Common myeloid progenitor, CD34-positive (primary cell): Measurements from ENCODE around the gene ANKRD13C.

ENCODE experiments used
- CTCF ChIA-PET: fragments of 350-600 bp; sonication (Branson Sonifier 250); formaldehyde crosslinking; loops from one replicate; lab custom pipeline; 2021; ENCODE audit warnings: antibody characterized with exemption; lab: Charles Lee
- POLR2A ChIA-PET: fragments of 350-600 bp; sonication (Branson Sonifier 250); formaldehyde crosslinking; loops from one replicate; lab custom pipeline; 2021; ENCODE audit warnings: antibody characterized with exemption; lab: Charles Lee
- DNase-seq, 3 donors: peaks; one replicate each; pipeline versions ENCODE4 v3.0.0 to v3.0.0-alpha.2; 2013
- H3K27ac ChIP-seq, 2 experiments: 1 replicate in 1 of 2; 2 replicates in 1 of 2; pipeline ENCODE4 v1.7.0; 2013; ENCODE audit warnings: inconsistent platforms in 2 of 2, low read length in 2 of 2, mild to moderate bottlenecking in 2 of 2, low read depth in 1 of 2, moderate library complexity in 1 of 2; ENCODE audit not compliant: severe bottlenecking in 2 of 2, insufficient read depth in 1 of 2, poor library complexity in 1 of 2
- H3K27me3 ChIP-seq, 5 experiments: replicated peaks in 2 of 5; 1 replicate in 3 of 5; 2 replicates in 2 of 5; pipeline versions ENCODE4 v1.6.1 to v1.7.0; 2013; ENCODE audit warnings: low read length in 4 of 5, mild to moderate bottlenecking in 2 of 5, moderate library complexity in 2 of 5, inconsistent platforms in 1 of 5; ENCODE audit not compliant: insufficient read depth in 5 of 5, control insufficient read depth in 4 of 5
- H3K36me3 ChIP-seq, 4 experiments: 1 replicate in 2 of 4; 2 replicates in 2 of 4; pipeline versions ENCODE4 v1.6.1 to v1.7.0; 2013; ENCODE audit warnings: low read length in 3 of 4, control low read depth in 1 of 4, mild to moderate bottlenecking in 1 of 4; ENCODE audit not compliant: control insufficient read depth in 4 of 4, insufficient read depth in 4 of 4
- H3K4me1 ChIP-seq, 4 experiments: 1 replicate in 3 of 4; 2 replicates in 1 of 4; pipeline versions ENCODE4 v1.6.1 to v1.7.1; 2013; ENCODE audit warnings: low read length in 3 of 4, mild to moderate bottlenecking in 3 of 4, control low read depth in 1 of 4, inconsistent platforms in 1 of 4, moderate library complexity in 1 of 4; ENCODE audit not compliant: control insufficient read depth in 4 of 4, insufficient read depth in 4 of 4; ENCODE audit errors: control extremely low read depth in 1 of 4
- H3K4me3 ChIP-seq, 7 experiments: 1 replicate in 4 of 7; 2 replicates in 3 of 7; pipeline versions ENCODE4 v1.5.1 to v1.7.0; 2013; ENCODE audit warnings: mild to moderate bottlenecking in 7 of 7, low read length in 6 of 7, moderate library complexity in 6 of 7, inconsistent platforms in 2 of 7, low read depth in 2 of 7, control low read depth in 1 of 7; ENCODE audit not compliant: insufficient read depth in 4 of 7, control insufficient read depth in 1 of 7; ENCODE audit errors: extremely low read depth in 1 of 7
- H3K9me3 ChIP-seq, 5 experiments: 1 replicate in 4 of 5; 2 replicates in 1 of 5; pipeline versions ENCODE4 v1.6.1 to v1.7.1; 2013; ENCODE audit warnings: low read length in 4 of 5, mild to moderate bottlenecking in 2 of 5, inconsistent platforms in 1 of 5, low read depth in 1 of 5, moderate library complexity in 1 of 5; ENCODE audit not compliant: control insufficient read depth in 4 of 5, insufficient read depth in 2 of 5; ENCODE audit errors: control extremely low read depth in 1 of 5
- WGBS: methylation state at CpG from one replicate; pipeline ENCODE4 v1.1.5; 2013; ENCODE audit not compliant: insufficient coverage; 5-methylcytosine and 5-hydroxymethylcytosine counted together

Gene ANKRD13C

GRCh38 chr1:70334436-70334835 lies 20.1 kb downstream of the ANKRD13C start:
- H3K9me3 ChIP-seq: no peaks in the 10 kb centered on the region
- ChIA-PET POLR2A (no interaction called here), CTCF (no interaction called here)
- H3K4me1 ChIP-seq: no peaks in the 10 kb centered on the region
- H3K27ac ChIP-seq: no peak overlapping the region
- no peak overlapping the region for H3K4me3 ChIP-seq
- H3K27me3 ChIP-seq: no peaks in the 10 kb centered on the region
- H3K36me3 ChIP-seq: peaks cover 4 to 17% (median 10%) of the 10 kb centered on the region in 4 experiments
- DNase-seq: no peak
- 97% methylated on average over 3 of the region's 9 CpGs for WGBS

GRCh38 chr1:70333245-70333644 lies 21.3 kb downstream of the ANKRD13C start:
- Histone ChIP-seq H3K4me3 (no peak overlapping the region), H3K36me3 (peaks cover 4 to 12% (median 8%) of the 10 kb centered on the region in 4 experiments), H3K27me3 (no peaks in the 10 kb centered on the region), H3K4me1 (no peaks in the 10 kb centered on the region), H3K27ac (no peak overlapping the region), H3K9me3 (no peaks in the 10 kb centered on the region)
- ChIA-PET CTCF (no interaction called here), POLR2A (no interaction called here)
- DNase-seq: no peak
- 100% methylated on average over 2 of the region's 2 CpGs for WGBS

GRCh38 chr1:70331962-70332361 lies 22.6 kb downstream of the ANKRD13C start:
- CTCF ChIA-PET: no interaction called here
- Histone ChIP-seq H3K36me3 (peaks cover 4 to 12% (median 8%) of the 10 kb centered on the region in 4 experiments), H3K27ac (no peak overlapping the region), H3K4me1 (no peaks in the 10 kb centered on the region), H3K4me3 (no peak overlapping the region), H3K9me3 (no peaks in the 10 kb centered on the region), H3K27me3 (no peaks in the 10 kb centered on the region)
- POLR2A ChIA-PET: no interaction called here
- DNase-seq: no peak

- DNase-seq: no peak
- Histone ChIP-seq H3K27me3 (no peaks in the 10 kb centered on the region), H3K27ac (no peak overlapping the region), H3K36me3 (peaks cover 0 to 7% (median 5%) of the 10 kb centered on the region in 4 experiments), H3K4me1 (no peaks in the 10 kb centered on the region), H3K9me3 (no peaks in the 10 kb centered on the region), H3K4me3 (no peak overlapping the region)
- 100% methylated on average over 1 of the region's 7 CpGs for WGBS
- CTCF ChIA-PET: no interaction called here
- POLR2A ChIA-PET: interaction anchor here (0.8 kb wide), 1 partner anchor 9 kb away, joined by 3 read pairs; no protein-coding TSS in a partner anchor
Observed at GRCh38 chr1:70327306-70328076, 27.0 kb downstream of the ANKRD13C start.

GRCh38 chr1:70324683-70325082 lies 29.8 kb downstream of the ANKRD13C start:
- H3K27me3 ChIP-seq: no peaks in the 10 kb centered on the region
- no peak for DNase-seq
- POLR2A ChIA-PET: no interaction called here
- H3K4me3 ChIP-seq: no peak overlapping the region
- CTCF ChIA-PET: no interaction called here
- H3K36me3 ChIP-seq: peaks cover 0 to 6% (median 6%) of the 10 kb centered on the region in 4 experiments
- no peak overlapping the region for H3K27ac ChIP-seq
- no peaks in the 10 kb centered on the region for H3K4me1 ChIP-seq
- WGBS: no CpG with 5 or more reads among the region's 1 CpG
- no peaks in the 10 kb centered on the region for H3K9me3 ChIP-seq

GRCh38 chr1:70319750-70320149 lies 34.8 kb downstream of the ANKRD13C start:
- no peak for DNase-seq
- no peak overlapping the region for H3K27ac ChIP-seq
- H3K27me3 ChIP-seq: no peaks in the 10 kb centered on the region
- H3K4me3 ChIP-seq: no peak overlapping the region
- H3K4me1 ChIP-seq: no peaks in the 10 kb centered on the region
- peaks cover 0 to 6% (median 6%) of the 10 kb centered on the region in 4 experiments for H3K36me3 ChIP-seq
- CTCF ChIA-PET: interaction anchor here (1.1 kb wide), 1 partner anchor 134 kb away, joined by 3 read pairs; no protein-coding TSS in a partner anchor
- no peaks in the 10 kb centered on the region for H3K9me3 ChIP-seq
- POLR2A ChIA-PET: interaction anchor here (1.1 kb wide), 1 partner anchor 34 kb away, joined by 4 read pairs; no protein-coding TSS in a partner anchor

GRCh38 chr1:70318191-70318590 lies 36.3 kb downstream of the ANKRD13C start:
- H3K9me3 ChIP-seq: no peaks in the 10 kb centered on the region
- no peak overlapping the region for H3K4me3 ChIP-seq
- H3K27me3 ChIP-seq: no peaks in the 10 kb centered on the region
- DNase-seq: peak in 1 of 3 donors; percentile 6
- ChIA-PET CTCF (no interaction called here), POLR2A (interaction anchor here (0.7 kb wide), 1 partner anchor 9 kb away, joined by 3 read pairs; no protein-coding TSS in a partner anchor)
- no peaks in the 10 kb centered on the region for H3K4me1 ChIP-seq
- 0% methylated on average over 1 of the region's 1 CpG for WGBS
- H3K36me3 ChIP-seq: peaks cover 0 to 6% (median 2%) of the 10 kb centered on the region in 4 experiments
- H3K27ac ChIP-seq: no peak overlapping the region
